Esophagus (tissue), 2 donors: ENCODE measurements around the gene TTC23L. TPM values are rescaled to one million over a fixed set of nuclear protein-coding genes. Genes with fewer than 3 reads are reported as not detected.
"Not testable (repeated sequence)": the region's sequence is repeated elsewhere in the genome, so short reads cannot be mapped to it uniquely, and the experiment has no call there.

Experiments
- H3K27ac ChIP-seq, 2 donors: one replicate each; pipeline ENCODE4 v1.5.1; 2013; ENCODE audit warnings: low read depth in 2 of 2, mild to moderate bottlenecking in 2 of 2, inconsistent platforms in 1 of 2, low read length in 1 of 2, moderate library complexity in 1 of 2
- H3K27me3 ChIP-seq, 2 donors: one replicate each; pipeline ENCODE4 v1.6.1; 2013; ENCODE audit warnings: low read length in 2 of 2, control low read depth in 1 of 2, mild to moderate bottlenecking in 1 of 2; ENCODE audit not compliant: insufficient read depth in 2 of 2, control insufficient read depth in 1 of 2
- H3K36me3 ChIP-seq, 2 donors: one replicate each; pipeline ENCODE4 v1.6.1; 2013; ENCODE audit warnings: low read length in 1 of 2; ENCODE audit not compliant: control insufficient read depth in 2 of 2, insufficient read depth in 2 of 2
- H3K4me1 ChIP-seq, 2 donors: one replicate each; pipeline ENCODE4 v1.6.1; 2013; ENCODE audit warnings: low read length in 1 of 2; ENCODE audit not compliant: control insufficient read depth in 2 of 2, insufficient read depth in 2 of 2
- H3K4me3 ChIP-seq, 2 donors: one replicate each; pipeline ENCODE4 v1.5.1; 2013; ENCODE audit warnings: low read length in 2 of 2, mild to moderate bottlenecking in 2 of 2, low read depth in 1 of 2, moderate library complexity in 1 of 2
- H3K9me3 ChIP-seq, 2 donors: one replicate each; pipeline ENCODE4 v1.6.1; 2013; ENCODE audit warnings: mild to moderate bottlenecking in 2 of 2, low read depth in 1 of 2, low read length in 1 of 2, moderate library complexity in 1 of 2; ENCODE audit not compliant: control insufficient read depth in 2 of 2, insufficient read depth in 1 of 2
- WGBS, 2 donors: extraction: QIAGEN DNeasy Blood & Tissue Kit; methylation state at CpG; one replicate each; pipeline ENCODE4 v1.1.7; 2013; 5-methylcytosine and 5-hydroxymethylcytosine counted together
- polyA plus RNA-seq, 2 donors: library from polyadenylated mRNA; stranded (reverse); fragments of 200-250 nt; gene quantifications; one replicate each; pipeline ENCODE4 v1.2.3, GENCODE V29; 2013
- donor health status: healthy with polysubstance abuse.
- donor health status: Bipolar disorder and iron deficiency.

Gene TTC23L
- polyA plus RNA-seq, 2 donors: 0.04 TPM; not detected in 1

- Histone ChIP-seq H3K4me1 (no peaks in the 10 kb centered on the region), H3K27me3 (no peaks in the 10 kb centered on the region), H3K27ac (no peak overlapping the region), H3K9me3 (no peaks in the 10 kb centered on the region), H3K4me3 (no peak overlapping the region), H3K36me3 (no peaks in the 10 kb centered on the region)
- WGBS, 2 donors: 67 to 70% methylated on average over 1 of the region's 1 CpG
These were observed 27.3 kb upstream of the TTC23L start for GRCh38 chr5:34811706-34812105.

GRCh38 chr5:34813509-34813908, 25.5 kb upstream of the TTC23L start:
- H3K9me3 ChIP-seq: no peaks in the 10 kb centered on the region
- 86 to 91% methylated on average over 3 of the region's 3 CpGs for WGBS, 2 donors
- no peaks in the 10 kb centered on the region for H3K27me3 ChIP-seq
- H3K4me1 ChIP-seq: no peaks in the 10 kb centered on the region
- H3K27ac ChIP-seq: no peak overlapping the region
- no peak overlapping the region for H3K4me3 ChIP-seq
- no peaks in the 10 kb centered on the region for H3K36me3 ChIP-seq

- no peak overlapping the region for H3K27ac ChIP-seq
- 90 to 93% methylated on average over 3 of the region's 3 CpGs for WGBS, 2 donors
- no peaks in the 10 kb centered on the region for H3K4me1 ChIP-seq
- H3K4me3 ChIP-seq: no peak overlapping the region
- H3K9me3 ChIP-seq: no peaks in the 10 kb centered on the region
- H3K36me3 ChIP-seq: no peaks in the 10 kb centered on the region
- no peaks in the 10 kb centered on the region for H3K27me3 ChIP-seq
These were observed 21.2 kb upstream of the TTC23L start for GRCh38 chr5:34817558-34818351.

GRCh38 chr5:34818717-34819116, 20.2 kb upstream of the TTC23L start:
- Histone ChIP-seq H3K4me1 (no peaks in the 10 kb centered on the region), H3K27me3 (no peaks in the 10 kb centered on the region), H3K4me3 (no peak overlapping the region), H3K36me3 (no peaks in the 10 kb centered on the region), H3K27ac (no peak overlapping the region), H3K9me3 (no peaks in the 10 kb centered on the region)
- 89% methylated on average over 3 of the region's 3 CpGs for WGBS, 2 donors

GRCh38 chr5:34820593-34820992, 18.4 kb upstream of the TTC23L start:
- Histone ChIP-seq H3K36me3 (no peaks in the 10 kb centered on the region), H3K27me3 (no peaks in the 10 kb centered on the region), H3K4me3 (no peak overlapping the region), H3K9me3 (no peaks in the 10 kb centered on the region), H3K4me1 (no peaks in the 10 kb centered on the region), H3K27ac (no peak overlapping the region)
- WGBS, 2 donors: 91 to 95% methylated on average over 1 of the region's 1 CpG

- Histone ChIP-seq H3K4me3 (no peak overlapping the region), H3K36me3 (peaks cover 2 to 10% of the 10 kb centered on the region in 2 donors), H3K9me3 (no peaks in the 10 kb centered on the region), H3K27me3 (no peaks in the 10 kb centered on the region), H3K4me1 (no peaks in the 10 kb centered on the region), H3K27ac (no peak overlapping the region)
- WGBS, 2 donors: 93% methylated on average over 8 of the region's 8 CpGs
These were observed 15.8 kb upstream of the TTC23L start for GRCh38 chr5:34822956-34823715.

GRCh38 chr5:34826347-34826746, 12.6 kb upstream of the TTC23L start:
- Histone ChIP-seq H3K4me1 (no peaks in the 10 kb centered on the region), H3K4me3 (no peak overlapping the region), H3K9me3 (no peaks in the 10 kb centered on the region), H3K27ac (no peak overlapping the region), H3K36me3 (peaks cover 2 to 10% of the 10 kb centered on the region in 2 donors), H3K27me3 (no peaks in the 10 kb centered on the region)
- 64 to 88% methylated on average over 6 of the region's 6 CpGs for WGBS, 2 donors

- no peak overlapping the region for H3K27ac ChIP-seq
- 89 to 90% methylated on average over 6 of the region's 6 CpGs for WGBS, 2 donors
- H3K27me3 ChIP-seq: no peaks in the 10 kb centered on the region
- no peaks in the 10 kb centered on the region for H3K9me3 ChIP-seq
- peaks cover 2 to 10% of the 10 kb centered on the region in 2 donors for H3K36me3 ChIP-seq
- no peak overlapping the region for H3K4me3 ChIP-seq
- no peaks in the 10 kb centered on the region for H3K4me1 ChIP-seq
These were observed 11.1 kb upstream of the TTC23L start for GRCh38 chr5:34827588-34828506.

- WGBS, 2 donors: 79 to 85% methylated on average over 6 to 7 of the region's 7 CpGs
- H3K4me3 ChIP-seq, H3K9me3 ChIP-seq, H3K27ac ChIP-seq, H3K4me1 ChIP-seq, H3K36me3 ChIP-seq, H3K27me3 ChIP-seq: not testable (repeated sequence)
These were observed 8.1 kb upstream of the TTC23L start for GRCh38 chr5:34830827-34831226.
